Brain pericyte (primary cell): ENCODE results near the gene NOC3L.
"Not testable (repeated sequence)": the region's sequence is repeated elsewhere in the genome, so short reads cannot be mapped to it uniquely, and the experiment has no call there.

Source experiments
- DNase-seq: peaks from one replicate; pipeline ENCODE4 v3.0.0-alpha.2; 2012; ENCODE audit warnings: low read depth, low spot score

The NOC3L gene

GRCh38 chr10:94361171-94361794 lies 1.5 kb downstream of the NOC3L start:
- DNase-seq = no peak

GRCh38 chr10:94358480-94358879 lies 4.3 kb downstream of the NOC3L start:
- DNase-seq = peak; percentile 61

GRCh38 chr10:94357193-94357592 lies 5.5 kb downstream of the NOC3L start:
- no peak for DNase-seq

- no peak for DNase-seq
These were observed 6.9 kb downstream of the NOC3L start for GRCh38 chr10:94355841-94356240.

- no peak for DNase-seq
These were observed 9.4 kb downstream of the NOC3L start for GRCh38 chr10:94353336-94353735.

- DNase-seq = no peak
These were observed 11.7 kb downstream of the NOC3L start for GRCh38 chr10:94351089-94351488.

- DNase-seq = not testable (repeated sequence)
These were observed 12.2 kb downstream of the NOC3L start for GRCh38 chr10:94350500-94350899.

GRCh38 chr10:94349327-94349726 lies 13.4 kb downstream of the NOC3L start:
- DNase-seq = no peak

- no peak for DNase-seq
These were observed 18.1 kb downstream of the NOC3L start for GRCh38 chr10:94344522-94345122.

- no peak for DNase-seq
These were observed 19.6 kb downstream of the NOC3L start for GRCh38 chr10:94343151-94343550.

- no peak for DNase-seq
These were observed 27.9 kb downstream of the NOC3L start for GRCh38 chr10:94334857-94335256.

- no peak for DNase-seq
These were observed 29.7 kb downstream of the NOC3L start for GRCh38 chr10:94333051-94333450.

- no peak for DNase-seq
These were observed 34.1 kb downstream of the NOC3L start for GRCh38 chr10:94328613-94329012.

- no peak for DNase-seq
These were observed 35.1 kb downstream of the NOC3L start for GRCh38 chr10:94327649-94328048.

GRCh38 chr10:94324609-94325233 lies 38.0 kb downstream of the NOC3L start:
- no peak for DNase-seq

- no peak for DNase-seq
These were observed 42.3 kb downstream of the NOC3L start for GRCh38 chr10:94320285-94320914.

GRCh38 chr10:94316560-94316959 lies 46.2 kb downstream of the NOC3L start:
- DNase-seq = no peak

- DNase-seq = peak; percentile 52
These were observed 46.7 kb downstream of the NOC3L start for GRCh38 chr10:94315975-94316464.

GRCh38 chr10:94315024-94315451 lies 47.7 kb downstream of the NOC3L start:
- DNase-seq = peak; percentile 79

GRCh38 chr10:94310369-94310768 lies 52.4 kb downstream of the NOC3L start:
- DNase-seq = no peak

GRCh38 chr10:94308866-94309265 lies 53.9 kb downstream of the NOC3L start:
- DNase-seq = peak; percentile 65

- DNase-seq = no peak
These were observed 55.6 kb downstream of the NOC3L start for GRCh38 chr10:94307046-94307615.
